SK-N-SH (cell line): Measurements from ENCODE around the gene SYNE1.

Source experiments
- CTCF ChIP-seq: fragments of 200-600 bp; sonication (generic); IDR thresholded peaks from 2 replicates; pipeline ENCODE4 v1.6.1; 2017; ENCODE audit warnings: antibody characterized with exemption, mild to moderate bottlenecking, moderate library complexity
- FOXM1 ChIP-seq: IDR thresholded peaks from 2 replicates; pipeline ENCODE4 v1.4.0; 2012; ENCODE audit warnings: low read depth, mild to moderate bottlenecking
- MEF2A ChIP-seq: IDR thresholded peaks from 2 replicates; pipeline ENCODE4 v1.4.0; 2012; ENCODE audit warnings: low read depth, borderline replicate concordance
- RFX5 ChIP-seq: IDR thresholded peaks from 2 replicates; pipeline ENCODE4 v1.6.1; 2012; ENCODE audit warnings: mild to moderate bottlenecking, improper control_type of control experiment, low read length
- TAF1 ChIP-seq: IDR thresholded peaks from 2 replicates; pipeline ENCODE4 v1.6.1; 2012; ENCODE audit warnings: low read depth, mild to moderate bottlenecking, low read length, moderate library complexity, borderline replicate concordance
- TCF12 ChIP-seq: IDR thresholded peaks from 2 replicates; pipeline ENCODE4 v1.4.0; 2012
- USF2 ChIP-seq: fragments of 150-350 bp; IDR thresholded peaks from 2 replicates; pipeline ENCODE4 v1.6.1; 2017; ENCODE audit warnings: antibody characterized with exemption, low read length, low read depth, borderline replicate concordance
- YY1 ChIP-seq: IDR thresholded peaks from 2 replicates; pipeline ENCODE4 v1.4.0; 2012; ENCODE audit warnings: low read depth, mild to moderate bottlenecking
- ZBTB33 ChIP-seq: IDR thresholded peaks from 2 replicates; pipeline ENCODE4 v1.4.0; 2012; ENCODE audit warnings: low read depth, borderline replicate concordance

- TF ChIP-seq YY1, result no peak
- no peak for TF ChIP-seq ZBTB33
- no peak for TF ChIP-seq FOXM1
- no peak for TF ChIP-seq CTCF
- no peak for TF ChIP-seq RFX5
- TF ChIP-seq TAF1, result no peak
- TF ChIP-seq USF2, result no peak
- no peak for TF ChIP-seq TCF12
- no peak for TF ChIP-seq MEF2A
Measured at GRCh38 chr6:152300517-152300916, 336.6 kb downstream of the SYNE1 start.
